GM04503 (cell line): ENCODE data around the gene AGPAT4.
"Not testable (repeated sequence)": the region's sequence is repeated elsewhere in the genome, so short reads cannot be mapped to it uniquely, and the experiment has no call there.

ENCODE experiments used
- DNase-seq: peaks from one replicate; pipeline ENCODE4 v3.0.0-alpha.2; 2012; ENCODE audit warnings: low read depth

Gene AGPAT4

GRCh38 chr6:161138543-161139303, 135.1 kb downstream of the AGPAT4 start:
- no peak for DNase-seq

DNA sequence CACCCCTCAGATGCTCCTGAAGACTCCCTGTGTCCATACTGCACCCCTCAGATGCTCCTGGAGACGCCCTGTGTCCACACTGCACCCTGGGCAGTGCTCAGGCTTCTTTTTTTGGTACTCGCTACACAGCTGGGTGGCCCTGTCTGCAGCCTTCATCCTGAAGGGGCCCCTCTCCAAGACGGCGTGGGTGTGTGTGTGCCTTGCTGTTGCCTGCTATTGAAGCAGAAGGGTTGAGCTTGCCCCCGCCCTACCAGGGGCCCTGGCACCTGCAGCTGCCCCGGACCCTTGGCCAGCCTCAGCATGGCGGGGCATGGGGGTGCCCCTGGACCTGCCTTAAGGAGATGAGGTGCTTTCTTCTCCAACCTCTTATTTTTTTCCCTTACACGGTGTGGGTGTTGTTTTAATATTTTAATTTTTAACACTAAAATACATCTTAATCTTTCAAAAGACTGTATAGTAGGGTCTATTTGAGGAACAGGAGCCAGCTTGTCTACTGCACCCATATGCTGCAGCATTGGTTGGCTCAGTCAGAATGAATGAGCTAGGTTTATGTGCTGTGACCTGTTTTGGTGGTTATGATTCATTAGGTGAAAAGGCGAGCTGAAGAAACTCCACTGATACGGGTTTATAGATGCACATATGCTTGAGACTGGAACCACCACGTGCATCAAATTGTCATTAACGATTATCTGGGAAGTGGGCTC, 135.9 kb downstream of the AGPAT4 start:
- no peak for DNase-seq

- no peak for DNase-seq
Observed at GRCh38 chr6:161137320-161137719, 136.5 kb downstream of the AGPAT4 start.

DNA sequence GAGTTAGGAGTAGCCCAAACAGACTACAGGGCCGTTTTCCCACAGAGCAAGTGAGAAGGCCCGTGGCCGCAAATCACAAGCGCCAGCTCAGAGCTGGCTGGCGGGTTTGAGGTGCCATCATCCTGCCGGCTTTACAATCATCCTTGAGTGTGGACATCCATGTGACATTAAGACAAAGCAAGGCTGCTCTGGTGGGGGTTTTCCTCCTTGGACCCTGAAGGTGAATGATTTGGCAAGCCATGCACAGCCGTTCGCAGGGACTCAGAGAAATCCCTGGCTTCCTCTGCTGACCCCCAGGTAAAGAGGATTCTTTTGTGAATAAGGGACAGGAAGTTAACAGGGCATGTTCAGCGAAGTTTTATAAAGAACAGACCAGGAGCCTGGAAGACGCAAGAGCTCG, 137.2 kb downstream of the AGPAT4 start:
- DNase-seq = no peak

- no peak for DNase-seq
Observed at GRCh38 chr6:161135695-161136591, 137.9 kb downstream of the AGPAT4 start.

DNA sequence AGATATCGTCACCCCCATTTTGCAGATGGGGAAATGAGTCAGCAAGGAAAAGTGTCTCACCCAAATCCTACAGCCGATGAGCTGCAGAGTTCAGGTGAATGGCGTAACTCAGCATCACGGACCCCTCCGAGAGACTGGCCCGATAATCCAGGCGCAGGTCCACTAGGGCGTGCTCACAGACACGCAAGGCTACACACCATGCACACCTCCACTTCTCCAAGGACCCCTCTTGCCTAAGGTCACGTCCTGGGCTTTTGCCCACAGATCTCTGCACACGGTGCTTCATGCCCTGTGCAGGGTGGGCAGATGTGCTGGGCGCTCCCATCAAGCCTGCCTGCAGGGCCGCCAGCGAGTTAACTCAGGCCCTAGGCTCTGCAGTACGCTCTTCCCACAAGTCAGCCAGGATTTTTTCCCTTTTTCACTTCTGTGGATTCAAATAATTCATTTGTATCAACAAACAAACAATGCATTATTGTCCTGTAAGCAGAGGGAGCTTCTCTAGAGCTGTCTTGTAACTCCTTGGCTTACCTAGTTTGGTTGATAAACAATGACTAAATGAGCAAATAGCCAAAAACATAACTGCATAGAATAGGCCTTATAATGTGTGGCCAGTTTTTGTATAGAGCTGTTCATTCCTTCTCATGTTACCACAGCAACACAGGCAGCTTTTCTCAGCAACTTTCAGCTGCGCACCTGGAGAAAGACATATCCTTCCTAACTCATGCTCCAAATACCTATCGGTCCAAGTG, 139.1 kb downstream of the AGPAT4 start:
- no peak for DNase-seq

- DNase-seq = no peak
Observed at GRCh38 chr6:161133963-161134362, 139.9 kb downstream of the AGPAT4 start.

- no peak for DNase-seq
Observed at GRCh38 chr6:161132384-161132783, 141.5 kb downstream of the AGPAT4 start.

GRCh38 chr6:161130967-161131766, 142.7 kb downstream of the AGPAT4 start:
- DNase-seq = no peak

DNA sequence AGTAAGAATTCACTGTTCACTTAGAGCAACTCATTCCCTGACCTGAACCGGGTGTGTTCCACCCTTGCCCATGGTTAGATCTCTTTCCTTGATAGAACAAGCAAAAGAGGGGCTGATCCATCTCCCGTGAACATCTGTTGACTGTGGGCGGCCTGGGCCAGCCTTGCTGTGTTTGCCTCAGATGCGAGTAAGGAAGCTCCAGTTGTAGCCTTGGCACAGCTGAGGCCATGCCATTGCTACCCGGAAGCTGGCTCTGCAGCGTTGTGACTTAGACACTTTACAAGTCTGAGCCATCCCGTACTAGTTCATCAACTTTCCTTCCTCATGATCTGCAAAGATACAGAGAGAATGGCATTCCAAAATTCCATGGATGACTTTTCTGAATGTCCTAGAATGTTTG, 143.3 kb downstream of the AGPAT4 start:
- DNase-seq = no peak

GRCh38 chr6:161128680-161129196, 145.1 kb downstream of the AGPAT4 start:
- no peak for DNase-seq

- no peak for DNase-seq
Observed at GRCh38 chr6:161128230-161128629, 145.6 kb downstream of the AGPAT4 start.

- DNase-seq = no peak
Observed at GRCh38 chr6:161127071-161127740, 146.7 kb downstream of the AGPAT4 start.

DNA sequence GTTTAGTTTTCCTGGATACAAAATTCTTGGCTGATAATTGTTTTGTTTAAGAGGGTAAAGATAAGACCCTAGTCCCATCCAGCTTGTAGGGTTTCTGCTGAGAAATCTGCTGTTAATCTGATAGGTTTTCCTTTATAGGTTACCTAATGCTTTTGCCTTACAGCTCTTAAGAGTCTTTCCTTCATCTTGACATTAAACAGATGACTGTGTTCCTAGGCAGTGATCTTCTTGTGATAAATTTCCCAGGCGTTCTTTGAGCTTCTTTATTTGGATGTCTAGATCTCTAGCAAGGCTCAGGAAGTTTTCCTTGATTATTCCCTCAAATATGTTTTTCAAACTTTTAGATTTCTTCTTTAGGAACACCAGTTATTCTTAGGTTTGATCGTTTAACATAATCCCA, 148.3 kb downstream of the AGPAT4 start:
- DNase-seq = no peak

GRCh38 chr6:161123319-161123718, 150.5 kb downstream of the AGPAT4 start:
- not testable (repeated sequence) for DNase-seq

DNA sequence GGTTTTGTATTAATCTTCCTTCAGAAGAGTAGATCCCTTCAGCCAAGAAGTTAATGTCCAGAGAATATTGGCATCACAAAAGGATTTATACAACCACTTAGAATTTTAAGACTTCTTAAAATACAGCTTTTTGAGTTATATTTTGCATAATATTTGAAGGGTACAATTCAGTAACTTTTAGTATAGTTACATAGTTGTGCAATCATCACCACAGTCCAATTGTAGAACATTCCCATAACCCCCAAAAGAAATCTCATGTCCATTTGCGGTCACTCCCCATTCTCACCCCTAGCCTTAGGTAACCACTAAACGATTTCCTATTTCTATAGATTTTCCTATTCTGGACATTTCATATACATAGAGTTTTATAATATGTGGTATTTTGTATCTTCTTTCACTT, 155.9 kb downstream of the AGPAT4 start:
- no peak for DNase-seq

DNA sequence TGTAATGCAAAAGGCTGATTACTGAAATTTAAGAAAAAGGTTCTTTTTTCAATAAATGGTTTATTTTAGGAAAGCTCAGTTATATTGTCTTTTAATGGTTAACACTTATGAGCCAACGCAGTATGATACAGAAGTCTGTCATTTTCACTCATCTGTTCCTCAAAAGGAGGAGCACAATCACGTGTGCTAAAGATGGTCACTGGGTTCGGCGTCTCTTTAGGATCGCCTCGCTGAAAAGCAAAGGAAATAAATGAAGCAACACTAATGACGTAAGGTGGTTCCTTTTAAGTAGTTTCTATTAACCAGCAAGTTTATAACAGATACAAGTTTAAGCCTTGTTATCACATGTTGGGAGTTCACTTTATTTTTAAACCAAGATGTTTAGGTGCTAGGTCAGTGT, 156.6 kb downstream of the AGPAT4 start:
- no peak for DNase-seq

DNA sequence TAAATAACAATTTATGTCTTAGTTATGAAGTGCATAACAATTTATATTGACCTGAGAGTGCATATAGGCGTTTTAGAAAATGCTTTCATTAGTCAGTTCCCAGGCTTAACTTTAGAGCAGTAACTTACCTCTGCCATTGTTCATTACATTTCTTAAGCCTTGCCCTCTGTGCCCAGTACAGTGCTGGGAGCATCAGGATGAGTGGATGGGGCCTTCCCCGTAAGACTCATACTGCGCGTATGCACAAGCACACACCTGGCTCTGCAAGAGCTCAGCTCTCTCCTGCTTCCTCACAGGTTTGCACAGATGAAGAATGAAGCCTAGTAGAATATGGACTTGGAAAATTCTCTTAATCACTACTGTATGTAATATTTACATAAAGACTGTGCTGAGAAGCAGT, 157.3 kb downstream of the AGPAT4 start:
- no peak for DNase-seq

GRCh38 chr6:161115468-161115867, 158.4 kb downstream of the AGPAT4 start:
- no peak for DNase-seq

DNA sequence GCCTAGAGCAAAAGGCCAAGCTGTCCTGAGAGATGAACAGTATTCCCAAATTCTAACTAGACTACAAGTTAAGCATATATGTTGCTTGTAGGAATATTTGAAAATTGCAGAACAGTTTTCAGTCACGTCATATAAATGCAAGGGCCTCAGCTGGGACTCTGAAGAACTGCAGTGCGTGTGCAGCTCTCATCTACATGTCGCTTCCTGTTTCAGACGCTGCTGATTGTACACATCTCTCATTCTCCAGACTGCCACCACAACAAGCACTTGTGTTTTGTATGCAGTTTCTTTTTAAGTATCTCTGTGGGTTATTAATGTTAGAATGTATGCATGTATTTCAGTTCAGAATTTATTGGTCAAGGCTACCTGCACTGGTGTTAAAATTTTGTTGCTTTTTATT, 162.6 kb downstream of the AGPAT4 start:
- no peak for DNase-seq
